ENCODE data around the gene NUTF2. TPM values are rescaled to one million over a fixed set of nuclear protein-coding genes. Genes with fewer than 3 reads are reported as not detected.

The NUTF2 gene
- total RNA-seq, 4 donors from 2014 or later = 88.5 to 136 (median 109) TPM

DNA sequence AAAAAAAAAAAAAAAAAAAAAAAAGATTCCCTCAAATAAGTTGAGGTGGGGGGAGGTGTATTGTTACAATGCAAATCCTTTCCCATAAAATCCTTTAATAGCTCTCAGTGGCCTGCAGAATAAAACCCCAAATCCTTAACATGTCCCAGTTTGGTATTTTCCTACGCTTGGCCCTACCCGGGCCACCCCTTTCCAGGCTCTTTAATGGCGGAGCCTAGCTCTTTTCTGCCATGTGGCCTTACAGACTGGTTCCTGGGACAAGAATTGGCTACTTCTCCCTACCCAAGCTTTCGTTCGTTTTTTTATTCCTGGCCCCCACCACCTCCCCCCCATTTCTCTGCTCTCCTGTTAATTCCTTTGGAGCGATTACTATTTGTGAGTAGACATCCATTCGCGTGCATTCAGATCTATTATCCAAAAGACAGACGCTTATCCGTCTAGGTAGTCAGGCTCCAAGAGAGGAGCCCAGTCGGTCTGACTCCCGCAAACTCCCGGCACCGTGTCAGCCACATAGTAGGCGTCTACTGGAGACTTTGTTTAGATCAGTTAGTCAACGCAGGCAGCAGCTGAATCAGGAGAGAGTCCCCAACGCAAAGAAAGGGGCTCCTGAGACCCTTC is 5.4 kb upstream of the NUTF2 start:
- WGBS, 2 donors = 36 to 45% methylated on average over 17 of the region's 17 CpGs
- no peak for DNase-seq (ENCODE audit: low spot score in 2 of 2)
- intact Hi-C loops (cut with DNase I; ENCODE audit: low total_unique reads) = no loop called here
- no peak overlapping the region for H3K4me3 ChIP-seq (ENCODE audit: low read depth, poor library complexity, severe bottlenecking)
- no peak for TF ChIP-seq POLR2A (IDR thresholded peaks at IDR 0.05)
- TF ChIP-seq, protein P1, sequence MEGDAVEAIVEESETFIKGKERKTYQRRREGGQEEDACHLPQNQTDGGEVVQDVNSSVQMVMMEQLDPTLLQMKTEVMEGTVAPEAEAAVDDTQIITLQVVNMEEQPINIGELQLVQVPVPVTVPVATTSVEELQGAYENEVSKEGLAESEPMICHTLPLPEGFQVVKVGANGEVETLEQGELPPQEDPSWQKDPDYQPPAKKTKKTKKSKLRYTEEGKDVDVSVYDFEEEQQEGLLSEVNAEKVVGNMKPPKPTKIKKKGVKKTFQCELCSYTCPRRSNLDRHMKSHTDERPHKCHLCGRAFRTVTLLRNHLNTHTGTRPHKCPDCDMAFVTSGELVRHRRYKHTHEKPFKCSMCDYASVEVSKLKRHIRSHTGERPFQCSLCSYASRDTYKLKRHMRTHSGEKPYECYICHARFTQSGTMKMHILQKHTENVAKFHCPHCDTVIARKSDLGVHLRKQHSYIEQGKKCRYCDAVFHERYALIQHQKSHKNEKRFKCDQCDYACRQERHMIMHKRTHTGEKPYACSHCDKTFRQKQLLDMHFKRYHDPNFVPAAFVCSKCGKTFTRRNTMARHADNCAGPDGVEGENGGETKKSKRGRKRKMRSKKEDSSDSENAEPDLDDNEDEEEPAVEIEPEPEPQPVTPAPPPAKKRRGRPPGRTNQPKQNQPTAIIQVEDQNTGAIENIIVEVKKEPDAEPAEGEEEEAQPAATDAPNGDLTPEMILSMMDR (IDR thresholded peaks at IDR 0.05) = no peak

DNA sequence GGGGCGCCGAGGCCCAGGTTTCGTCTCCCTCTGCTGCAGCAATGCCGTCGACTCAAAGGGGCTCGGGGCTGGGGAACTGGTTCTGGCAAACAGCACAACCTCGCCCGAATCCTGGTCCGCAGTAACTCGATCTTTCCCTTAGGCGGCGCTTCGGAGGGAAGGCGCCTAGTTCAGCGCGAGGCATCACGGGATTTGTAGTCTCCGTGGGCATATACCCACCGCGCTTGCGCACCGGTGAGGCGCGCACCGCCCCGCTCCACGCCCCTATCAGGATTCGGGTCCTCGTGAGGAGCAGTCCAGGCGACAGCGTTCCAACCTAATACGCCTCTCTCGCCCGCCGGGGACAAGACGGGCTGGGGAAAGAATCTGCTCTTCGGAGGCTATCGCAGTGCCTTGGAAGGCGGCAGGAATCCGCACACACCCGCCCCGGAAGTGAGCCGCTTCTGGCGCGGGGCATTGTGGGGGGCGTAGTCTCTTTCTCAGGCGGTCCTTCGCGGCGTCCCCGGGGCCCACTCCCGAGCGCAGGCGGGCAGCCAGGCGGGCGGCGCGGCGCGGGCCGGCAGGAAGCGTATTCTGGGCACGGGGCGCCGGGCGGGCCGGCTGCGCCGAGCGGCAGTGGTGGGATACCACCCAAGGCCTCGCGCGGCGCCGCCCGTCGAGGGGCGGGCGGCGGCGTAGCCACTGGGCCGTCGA is 4.8 kb upstream of the NUTF2 start, which contains the start of gene THAP11:
TSS of gene THAP11 (plus strand) at position 505 of the 693 bp plus-strand sequence. CDS start 235 bp downstream, outside the sequence.
- intact Hi-C loops (cut with DNase I; ENCODE audit: low total_unique reads) = no loop called here
- TF ChIP-seq, protein P1 (IDR thresholded peaks at IDR 0.05) = peak in 1 of 3 donors; percentile 65
- no peak for TF ChIP-seq POLR2A (IDR thresholded peaks at IDR 0.05)
- peak within 1 kb of the TSS; percentile 65 for H3K4me3 ChIP-seq (ENCODE audit: low read depth, poor library complexity, severe bottlenecking)
- peak; percentile 95 to 98 for DNase-seq (ENCODE audit: low spot score in 2 of 2)
- WGBS, 2 donors = 0 to 1% methylated on average over 62 to 64 of the region's 83 CpGs

DNA sequence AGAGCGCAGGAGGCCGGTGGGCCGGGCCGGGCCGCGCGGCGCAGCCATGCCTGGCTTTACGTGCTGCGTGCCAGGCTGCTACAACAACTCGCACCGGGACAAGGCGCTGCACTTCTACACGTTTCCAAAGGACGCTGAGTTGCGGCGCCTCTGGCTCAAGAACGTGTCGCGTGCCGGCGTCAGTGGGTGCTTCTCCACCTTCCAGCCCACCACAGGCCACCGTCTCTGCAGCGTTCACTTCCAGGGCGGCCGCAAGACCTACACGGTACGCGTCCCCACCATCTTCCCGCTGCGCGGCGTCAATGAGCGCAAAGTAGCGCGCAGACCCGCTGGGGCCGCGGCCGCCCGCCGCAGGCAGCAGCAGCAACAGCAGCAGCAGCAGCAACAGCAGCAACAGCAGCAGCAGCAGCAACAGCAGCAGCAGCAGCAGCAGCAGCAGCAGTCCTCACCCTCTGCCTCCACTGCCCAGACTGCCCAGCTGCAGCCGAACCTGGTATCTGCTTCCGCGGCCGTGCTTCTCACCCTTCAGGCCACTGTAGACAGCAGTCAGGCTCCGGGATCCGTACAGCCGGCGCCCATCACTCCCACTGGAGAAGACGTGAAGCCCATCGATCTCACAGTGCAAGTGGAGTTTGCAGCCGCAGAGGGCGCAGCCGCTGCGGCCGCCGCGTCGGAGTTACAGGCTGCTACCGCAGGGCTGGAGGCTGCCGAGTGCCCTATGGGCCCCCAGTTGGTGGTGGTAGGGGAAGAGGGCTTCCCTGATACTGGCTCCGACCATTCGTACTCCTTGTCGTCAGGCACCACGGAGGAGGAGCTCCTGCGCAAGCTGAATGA is 4.0 kb upstream of the NUTF2 start:
- TF ChIP-seq, protein P1 (IDR thresholded peaks at IDR 0.05) = no peak
- TF ChIP-seq POLR2A (IDR thresholded peaks at IDR 0.05) = no peak
- intact Hi-C loops (cut with DNase I; ENCODE audit: low total_unique reads) = no loop called here
- peak overlapping the region; percentile 65 for H3K4me3 ChIP-seq (ENCODE audit: low read depth, poor library complexity, severe bottlenecking)
- 0 to 2% methylated on average over 38 to 43 of the region's 67 CpGs for WGBS, 2 donors
- DNase-seq (ENCODE audit: low spot score in 2 of 2) = peak in 1 of 2 donors; percentile 93

DNA sequence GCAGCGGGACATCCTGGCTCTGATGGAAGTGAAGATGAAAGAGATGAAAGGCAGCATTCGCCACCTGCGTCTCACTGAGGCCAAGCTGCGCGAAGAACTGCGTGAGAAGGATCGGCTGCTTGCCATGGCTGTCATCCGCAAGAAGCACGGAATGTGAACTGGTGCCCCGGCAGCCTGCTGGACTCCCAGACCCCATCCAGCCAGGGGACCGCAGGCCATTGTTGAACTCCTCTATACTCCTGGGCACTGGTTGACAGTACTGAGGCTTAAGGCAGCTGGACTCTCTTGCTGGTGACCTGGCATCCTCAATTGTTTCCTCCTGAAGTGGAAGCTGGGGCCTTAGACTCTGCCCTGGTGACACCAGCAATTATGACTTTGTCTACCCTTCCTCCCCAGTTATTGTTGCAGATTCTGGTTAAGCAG is 3.4 kb upstream of the NUTF2 start:
- intact Hi-C loops (cut with DNase I; ENCODE audit: low total_unique reads) = no loop called here
- peak overlapping the region; percentile 65 for H3K4me3 ChIP-seq (ENCODE audit: low read depth, poor library complexity, severe bottlenecking)
- TF ChIP-seq, protein P1 (IDR thresholded peaks at IDR 0.05) = no peak
- TF ChIP-seq POLR2A (IDR thresholded peaks at IDR 0.05) = no peak
- DNase-seq (ENCODE audit: low spot score in 2 of 2) = peak in 1 of 2 donors; percentile 86
- WGBS, 2 donors = 8 to 9% methylated on average over 8 to 11 of the region's 11 CpGs

DNA sequence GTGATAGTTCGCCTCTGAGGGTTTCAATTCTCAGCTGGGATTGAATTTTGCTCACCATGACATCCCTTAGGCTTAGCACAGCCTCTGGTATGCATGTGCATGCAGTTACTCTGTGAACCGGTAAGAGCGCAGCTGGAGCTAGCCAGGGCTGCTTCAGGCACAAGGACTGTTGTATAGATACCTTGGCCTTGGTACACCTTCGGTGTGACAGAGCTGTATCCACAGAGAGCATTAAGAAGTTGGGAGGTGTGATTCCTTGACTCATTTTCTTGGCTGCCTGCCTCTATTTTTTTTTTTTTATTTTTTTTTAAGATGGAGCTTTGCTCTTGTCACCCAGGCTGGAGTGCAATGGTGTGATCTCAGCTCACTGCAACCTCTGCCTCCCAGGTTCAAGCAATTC is 2.2 kb upstream of the NUTF2 start:
- H3K4me3 ChIP-seq (ENCODE audit: low read depth, poor library complexity, severe bottlenecking) = no peak overlapping the region
- intact Hi-C loops (cut with DNase I; ENCODE audit: low total_unique reads) = no loop called here

More for the DNA sequence above, 2.2 kb upstream of the NUTF2 start:
- TF ChIP-seq, protein P1 (IDR thresholded peaks at IDR 0.05) = no peak
- DNase-seq (ENCODE audit: low spot score in 2 of 2) = no peak
- WGBS, 2 donors = 58 to 59% methylated on average over 4 of the region's 4 CpGs

Measured in lower leg skin (tissue), 4 donors.